ENCODE data around the gene DPP3.
"Not testable (repeated sequence)": the region's sequence is repeated elsewhere in the genome, so short reads cannot be mapped to it uniquely, and the experiment has no call there.

Gene DPP3, protein sequence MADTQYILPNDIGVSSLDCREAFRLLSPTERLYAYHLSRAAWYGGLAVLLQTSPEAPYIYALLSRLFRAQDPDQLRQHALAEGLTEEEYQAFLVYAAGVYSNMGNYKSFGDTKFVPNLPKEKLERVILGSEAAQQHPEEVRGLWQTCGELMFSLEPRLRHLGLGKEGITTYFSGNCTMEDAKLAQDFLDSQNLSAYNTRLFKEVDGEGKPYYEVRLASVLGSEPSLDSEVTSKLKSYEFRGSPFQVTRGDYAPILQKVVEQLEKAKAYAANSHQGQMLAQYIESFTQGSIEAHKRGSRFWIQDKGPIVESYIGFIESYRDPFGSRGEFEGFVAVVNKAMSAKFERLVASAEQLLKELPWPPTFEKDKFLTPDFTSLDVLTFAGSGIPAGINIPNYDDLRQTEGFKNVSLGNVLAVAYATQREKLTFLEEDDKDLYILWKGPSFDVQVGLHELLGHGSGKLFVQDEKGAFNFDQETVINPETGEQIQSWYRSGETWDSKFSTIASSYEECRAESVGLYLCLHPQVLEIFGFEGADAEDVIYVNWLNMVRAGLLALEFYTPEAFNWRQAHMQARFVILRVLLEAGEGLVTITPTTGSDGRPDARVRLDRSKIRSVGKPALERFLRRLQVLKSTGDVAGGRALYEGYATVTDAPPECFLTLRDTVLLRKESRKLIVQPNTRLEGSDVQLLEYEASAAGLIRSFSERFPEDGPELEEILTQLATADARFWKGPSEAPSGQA

DNA sequence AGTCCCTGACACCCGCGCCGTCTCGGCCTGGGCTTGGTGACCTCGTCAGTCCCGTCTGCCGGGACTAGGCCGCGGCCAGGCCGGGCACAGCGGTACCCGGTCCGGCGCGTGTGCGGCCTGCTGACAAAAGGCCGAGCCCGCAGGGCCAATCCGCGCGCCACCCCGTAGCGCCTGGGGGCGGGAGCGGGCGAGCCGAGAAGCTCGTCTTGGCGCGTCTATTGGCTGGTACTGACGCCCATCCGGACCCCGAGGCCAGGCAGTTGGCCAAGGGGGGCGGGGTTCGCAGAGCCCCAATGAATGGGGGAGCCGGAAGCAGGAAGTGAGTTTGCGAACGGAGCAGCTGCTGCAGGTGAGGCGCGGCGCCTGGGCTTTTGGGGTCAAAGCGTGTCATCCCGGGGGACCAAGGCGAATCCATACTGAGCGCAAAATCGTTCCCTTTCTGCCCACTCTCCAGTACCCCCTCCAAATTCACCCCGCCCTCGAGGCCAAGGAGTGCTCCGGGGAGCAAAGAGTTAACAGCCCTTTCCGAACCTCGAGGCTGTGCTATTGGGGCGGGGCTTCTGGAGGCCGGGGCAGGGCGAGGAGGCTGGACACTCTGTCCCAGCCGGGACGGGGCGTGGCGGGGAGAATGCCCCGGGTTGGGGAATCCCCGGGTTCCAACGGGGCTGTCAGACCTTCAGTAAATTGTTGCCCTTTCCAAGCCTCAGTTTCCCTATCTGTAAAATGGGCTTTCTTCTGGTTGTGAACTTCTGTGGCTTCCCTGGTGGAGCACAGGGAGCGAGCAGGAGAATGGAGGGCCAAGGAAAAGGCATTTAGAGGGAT is at the start of gene DPP3:
Gene DPP3, plus strand, starts transcription at position 318 of the 822 bp plus-strand sequence. CDS start 1,767 bp downstream, outside the sequence.
- peak; percentile 88 to 89 for DNase-seq (ENCODE audit: low read depth in 2 of 2)

DNA sequence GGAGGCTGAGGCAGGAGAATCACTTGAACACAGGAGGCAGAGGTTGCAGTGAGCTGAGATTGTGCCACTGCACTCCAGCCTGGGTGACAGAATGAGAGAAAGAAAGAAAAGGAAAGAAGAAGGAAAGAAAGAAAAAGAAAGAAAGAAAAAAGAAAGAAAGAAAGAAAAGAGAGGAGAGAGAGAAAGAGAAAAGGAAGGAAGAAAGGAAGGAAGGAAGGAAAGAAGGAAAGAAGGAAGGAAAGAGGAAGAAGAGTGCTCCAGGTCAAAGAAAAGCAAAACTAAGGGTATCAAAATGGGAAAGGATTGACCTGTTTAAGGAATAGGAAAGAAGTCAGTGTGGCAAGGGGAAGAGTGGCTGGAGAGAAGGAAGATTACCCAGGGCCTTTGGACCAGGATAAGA is 48.9 kb upstream of the DPP3 start:
- DNase-seq (ENCODE audit: low read depth in 2 of 2): not testable (repeated sequence)

DNA sequence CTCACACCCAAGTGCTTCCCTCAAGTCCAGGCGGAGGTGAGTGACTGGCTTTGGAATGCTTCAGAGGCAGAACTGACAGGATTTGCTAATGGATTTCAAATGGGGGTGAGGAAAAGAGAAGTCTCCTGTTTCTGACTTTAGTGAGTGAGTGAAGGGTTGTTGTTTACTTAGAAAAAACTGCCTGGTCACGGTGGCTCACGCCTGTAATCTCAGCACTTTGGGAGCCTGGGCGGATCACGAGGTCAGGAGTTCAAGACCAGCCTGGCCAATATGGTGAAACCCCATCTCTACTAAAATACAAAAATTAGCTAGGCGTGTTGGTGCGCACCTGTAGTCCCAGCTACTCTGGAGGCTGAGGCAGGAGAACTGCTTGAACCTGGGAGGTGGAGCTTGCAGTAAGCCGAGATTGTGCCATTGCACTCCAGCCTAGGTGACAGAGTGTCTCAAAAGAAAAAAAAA is 48.3 kb upstream of the DPP3 start:
- DNase-seq (ENCODE audit: low read depth in 2 of 2): not testable (repeated sequence)

DNA sequence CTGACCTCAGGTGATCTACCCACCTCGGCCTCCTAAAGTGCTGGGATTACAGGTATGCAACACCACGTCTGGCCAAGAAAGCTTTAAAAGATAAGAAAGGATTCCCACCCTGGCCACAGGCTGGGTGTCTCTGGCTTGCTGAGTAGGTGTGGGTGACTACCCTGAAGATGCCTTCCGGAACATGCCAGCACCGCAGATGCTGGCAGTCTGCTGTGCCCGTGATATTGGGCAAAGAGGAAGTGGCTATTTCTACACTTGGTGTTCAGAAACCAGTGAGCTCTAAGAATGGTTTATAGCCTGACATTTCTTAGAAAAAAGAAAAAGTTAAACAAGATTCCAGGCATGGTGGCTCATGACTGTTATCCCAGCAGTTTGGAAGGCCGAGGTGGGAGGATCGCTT is 47.6 kb upstream of the DPP3 start:
- DNase-seq (ENCODE audit: low read depth in 2 of 2): no peak

DNA sequence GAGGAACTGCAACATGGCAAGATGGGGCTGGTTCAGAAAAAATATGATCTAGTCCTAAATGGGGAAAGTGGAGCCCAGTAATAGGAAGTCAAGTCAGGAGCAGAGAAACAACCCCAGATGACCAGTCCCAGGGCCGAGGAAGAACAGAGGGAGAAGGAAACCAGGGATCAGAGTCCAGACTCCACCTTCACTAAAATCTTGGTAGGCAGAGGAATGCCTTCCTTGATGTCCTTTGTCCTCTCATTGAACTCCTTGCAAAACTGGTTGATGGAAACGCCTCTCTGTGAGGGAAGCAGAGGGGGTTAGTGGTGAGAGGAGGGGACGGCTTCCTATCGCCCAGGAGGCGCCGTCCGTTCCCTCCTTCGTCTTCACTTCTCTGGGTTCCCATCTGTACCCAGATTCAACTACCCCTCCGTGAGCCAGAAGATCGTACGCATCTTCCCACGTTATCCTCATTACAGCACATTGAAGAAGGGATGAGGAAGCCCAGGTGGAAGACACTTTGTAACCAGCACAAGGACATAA is 42.2 kb upstream of the DPP3 start:
- DNase-seq (ENCODE audit: low read depth in 2 of 2): no peak

DNA sequence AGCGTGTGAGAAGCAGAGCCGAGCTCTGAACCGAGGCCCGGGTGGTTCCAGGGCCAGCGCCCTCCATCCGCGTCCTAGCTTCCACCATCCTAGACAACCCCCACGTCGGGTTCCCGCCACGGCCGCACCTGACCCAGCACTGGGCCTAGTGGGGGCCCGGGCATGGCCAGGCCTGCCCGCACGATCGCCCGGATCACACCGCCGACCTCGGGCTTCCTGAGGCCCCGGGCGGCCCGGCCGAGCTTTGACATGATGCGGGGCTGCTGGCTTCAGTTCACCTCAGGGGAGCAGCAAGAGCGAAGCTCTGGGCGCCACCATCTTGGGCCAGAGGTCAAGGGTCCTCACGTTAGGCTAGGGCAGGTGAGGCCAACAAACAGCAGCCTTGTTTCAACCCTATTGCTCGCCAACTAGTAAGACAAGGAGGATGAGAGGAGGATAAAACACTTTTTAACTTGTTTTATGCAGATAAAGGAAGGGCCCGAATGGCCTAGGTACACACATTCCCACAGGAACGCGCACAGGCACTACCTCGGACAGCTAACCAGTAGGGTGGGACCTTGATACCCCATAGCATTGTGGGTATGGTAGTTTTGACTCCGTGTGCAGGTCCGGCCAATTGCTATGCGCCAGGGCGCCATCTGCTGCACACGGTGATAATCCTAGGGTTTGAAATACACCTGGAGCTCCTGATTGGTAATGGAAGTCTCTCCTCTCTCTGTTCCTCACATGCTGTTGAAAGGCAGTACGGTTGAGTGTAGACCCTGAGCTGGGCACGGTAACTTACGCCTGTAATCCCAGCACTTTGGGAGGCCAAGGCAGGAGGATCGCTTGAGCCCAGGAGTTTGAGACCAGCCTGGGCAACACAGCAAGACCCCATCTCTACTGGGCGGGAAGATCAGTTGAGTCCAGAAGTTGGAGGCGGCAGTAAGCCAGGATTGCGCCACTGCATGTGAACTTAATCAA is 41.4 kb upstream of the DPP3 start, which contains the start of gene MRPL11:
Gene MRPL11, minus strand, starts transcription at position 345 of the 963 bp plus-strand sequence. Its CDS starts 94 bp downstream, at position 251.
- peak; percentile 70 to 72 for DNase-seq (ENCODE audit: low read depth in 2 of 2)

DNA sequence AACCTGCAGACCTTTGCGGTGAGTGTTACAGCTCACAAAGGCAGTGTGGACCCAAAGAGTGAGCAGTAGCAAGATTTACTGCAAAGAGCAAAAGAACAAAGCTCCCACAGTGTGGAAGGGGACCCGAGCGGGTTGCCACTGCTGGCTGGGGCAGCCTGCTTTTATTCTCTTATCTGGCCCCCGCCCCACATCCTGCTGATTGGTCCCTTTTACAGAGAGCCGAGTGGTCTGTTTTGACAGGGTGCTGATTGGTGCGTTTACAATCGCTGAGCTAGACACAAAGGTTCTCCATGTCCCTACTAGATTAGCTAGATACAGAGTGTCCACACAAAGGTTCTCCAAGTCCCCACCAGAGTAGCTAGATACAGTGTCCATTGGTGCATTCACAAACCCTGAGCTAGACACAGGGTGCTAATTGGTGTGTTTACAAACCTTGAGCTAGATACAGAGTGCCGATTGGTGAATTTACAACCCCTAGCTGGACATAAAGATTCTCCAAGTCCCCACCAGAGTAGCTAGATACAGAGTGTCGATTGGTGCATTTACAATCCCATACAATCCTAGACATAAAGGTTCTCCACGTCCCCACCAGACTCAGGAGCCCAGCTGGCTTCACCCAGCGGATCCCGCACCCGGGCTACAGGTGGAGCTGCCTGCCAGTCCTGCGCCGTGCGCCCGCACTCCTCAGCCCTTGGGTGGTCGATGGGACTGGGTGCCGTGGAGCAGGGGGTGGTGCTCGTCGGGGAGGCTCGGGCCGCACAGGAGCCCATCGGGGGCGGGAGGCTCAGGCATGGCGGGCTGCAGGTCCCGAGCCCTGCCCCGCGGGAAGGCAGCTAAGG is 39.9 kb upstream of the DPP3 start:
- DNase-seq (ENCODE audit: low read depth in 2 of 2): not testable (repeated sequence)

DNA sequence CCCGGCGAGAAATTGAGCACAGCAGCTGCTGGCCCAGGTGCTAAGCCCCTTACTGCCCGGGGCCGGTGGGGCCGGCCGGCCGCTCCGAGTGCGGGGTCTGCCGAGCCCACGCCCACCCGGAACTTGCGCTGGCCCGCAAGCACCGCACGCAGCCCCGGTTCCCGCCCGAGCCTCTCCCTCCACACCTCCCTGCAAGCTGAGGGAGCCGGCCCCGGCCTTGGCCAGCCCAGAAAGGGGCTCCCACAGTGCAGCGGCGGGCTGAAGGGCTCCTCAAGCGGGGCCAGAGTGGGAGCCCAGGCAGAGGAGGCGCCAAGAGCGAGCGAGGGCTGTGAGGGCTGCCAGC is 39.3 kb upstream of the DPP3 start:
- not testable (repeated sequence) for DNase-seq (ENCODE audit: low read depth in 2 of 2)

DNA sequence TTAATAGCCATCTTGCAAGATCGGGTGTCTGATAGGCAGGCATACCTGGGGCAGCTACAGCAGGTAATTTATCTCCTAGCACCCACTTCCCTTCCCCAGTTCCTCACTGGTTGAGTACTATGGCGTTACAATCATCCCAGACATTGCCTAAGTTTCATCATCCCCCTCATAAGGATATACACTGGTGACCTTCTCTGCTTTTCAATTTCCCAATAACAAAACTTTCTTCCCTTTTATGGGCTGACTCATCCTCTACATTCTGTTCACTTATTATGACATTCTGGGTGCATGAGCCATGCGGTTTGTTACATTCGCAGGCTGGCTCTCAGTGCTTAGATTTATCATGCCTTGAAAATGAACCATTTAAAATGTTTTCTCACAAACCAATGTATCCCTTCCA is 36.6 kb upstream of the DPP3 start:
- DNase-seq (ENCODE audit: low read depth in 2 of 2): no peak

DNA sequence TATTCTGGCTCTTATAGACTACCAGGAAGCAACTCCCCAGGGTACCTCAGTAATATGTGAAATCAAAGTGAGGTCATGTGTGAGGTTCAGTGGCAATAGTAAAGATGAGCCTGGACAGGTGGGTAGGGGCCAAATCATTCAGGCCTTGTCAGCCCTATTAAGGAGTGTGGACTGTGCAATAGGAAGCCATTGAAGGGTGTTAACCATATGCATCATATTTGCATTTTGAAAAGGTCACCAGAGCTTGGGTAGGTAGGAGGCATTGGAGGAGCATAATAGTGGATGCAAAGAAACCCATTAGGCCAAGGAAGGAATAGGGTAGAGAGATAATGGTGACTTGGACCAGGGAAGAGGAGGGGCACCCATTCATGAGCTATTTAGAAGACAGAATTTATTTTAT is 33.2 kb upstream of the DPP3 start:
- no peak for DNase-seq (ENCODE audit: low read depth in 2 of 2)

DNA sequence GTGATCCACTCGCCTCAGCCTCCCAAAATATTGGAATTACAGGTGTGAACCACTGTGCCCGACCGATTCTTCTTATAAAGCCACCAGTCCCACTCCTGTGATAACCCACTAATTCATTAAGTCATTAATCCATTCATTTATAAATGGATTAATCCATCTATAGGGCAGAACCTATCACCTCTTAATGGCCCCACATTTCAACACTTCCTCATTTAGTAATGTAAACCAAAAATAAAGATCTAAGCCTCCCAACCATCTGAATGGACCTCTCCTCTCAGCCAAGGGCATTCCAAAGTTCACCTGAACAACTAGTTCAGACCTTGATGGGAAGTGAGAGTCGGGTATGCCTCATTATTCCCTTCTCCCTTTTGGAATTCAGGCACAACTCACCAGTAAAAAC is 31.7 kb upstream of the DPP3 start:
- no peak for DNase-seq (ENCODE audit: low read depth in 2 of 2)

DNA sequence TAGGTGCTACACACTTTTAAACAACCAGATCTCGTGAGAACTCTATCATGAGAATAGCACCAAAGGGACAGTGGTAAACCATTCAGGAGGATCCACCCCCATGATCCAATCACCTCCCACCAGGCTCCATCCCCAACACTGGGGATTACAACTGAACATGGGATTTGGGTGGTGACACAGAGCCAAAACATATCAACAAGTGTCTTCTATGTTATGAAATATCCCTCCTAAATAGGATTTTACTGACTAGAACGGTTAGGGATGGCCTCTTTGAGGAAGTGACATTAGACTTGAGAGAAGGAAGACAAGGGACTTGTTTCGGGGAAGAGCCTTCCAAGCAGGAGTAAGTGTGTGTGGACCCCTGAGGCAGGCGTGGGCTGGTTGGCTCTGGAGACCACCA is 29.7 kb upstream of the DPP3 start:
- DNase-seq (ENCODE audit: low read depth in 2 of 2): no peak

DNA sequence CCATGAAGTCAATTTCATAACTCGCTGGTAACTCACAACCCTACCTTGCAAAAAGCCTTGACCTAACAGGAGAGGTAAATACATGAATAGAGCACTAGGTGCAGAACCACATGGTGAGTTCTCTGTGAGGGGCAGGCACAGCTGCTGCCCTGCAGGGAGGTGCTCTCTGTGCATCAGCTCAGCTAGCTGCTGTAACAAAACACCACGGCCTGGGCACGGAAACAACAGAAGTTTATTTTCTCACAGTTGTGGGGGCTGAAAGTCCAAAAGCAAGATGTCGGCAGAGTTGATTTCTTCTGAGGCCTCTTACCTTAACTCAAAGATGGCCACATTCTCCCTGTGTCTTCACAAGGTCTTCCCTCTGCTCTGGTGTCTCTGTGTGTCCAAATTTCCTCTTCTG is 28.6 kb upstream of the DPP3 start:
- DNase-seq (ENCODE audit: low read depth in 2 of 2): no peak

DNA sequence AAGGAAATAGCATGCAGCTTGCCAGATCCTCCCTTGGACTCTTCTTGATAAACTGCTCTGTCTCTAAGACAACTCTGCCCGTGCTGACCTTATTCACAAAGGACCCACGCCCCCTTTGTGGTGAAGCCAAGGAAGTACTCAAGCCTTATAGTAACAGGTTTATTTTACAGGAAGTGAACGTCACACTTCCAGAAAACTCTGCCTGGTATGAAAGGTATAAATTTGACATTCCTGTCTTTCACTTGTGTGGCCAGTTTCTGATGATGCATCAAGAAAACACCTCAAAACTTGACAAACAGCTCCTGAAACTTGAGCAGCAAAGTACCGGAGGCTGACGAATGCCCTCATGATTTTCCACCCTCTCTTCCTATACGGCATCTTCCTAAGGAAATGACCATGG is 26.0 kb upstream of the DPP3 start:
- no peak for DNase-seq (ENCODE audit: low read depth in 2 of 2)

DNA sequence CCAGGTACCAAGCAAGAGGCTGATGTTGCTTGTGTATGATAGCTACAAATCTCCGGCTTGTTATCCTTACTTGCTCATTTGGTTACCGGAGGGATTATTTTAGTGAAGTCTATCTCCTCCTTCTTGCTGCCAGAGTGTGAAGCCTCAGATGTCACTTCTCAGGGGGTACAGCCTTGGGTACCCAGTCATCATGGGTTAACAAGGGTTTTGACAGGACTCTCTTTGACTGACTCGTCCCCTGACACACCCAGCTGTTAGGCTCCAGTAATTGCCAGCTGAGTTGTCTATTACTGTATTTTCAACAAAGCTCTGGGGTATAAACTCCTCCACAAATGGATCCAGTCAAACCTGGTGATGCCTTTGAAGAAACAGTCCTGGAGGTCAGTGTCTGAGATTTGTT is 25.4 kb upstream of the DPP3 start:
- no peak for DNase-seq (ENCODE audit: low read depth in 2 of 2)

DNA sequence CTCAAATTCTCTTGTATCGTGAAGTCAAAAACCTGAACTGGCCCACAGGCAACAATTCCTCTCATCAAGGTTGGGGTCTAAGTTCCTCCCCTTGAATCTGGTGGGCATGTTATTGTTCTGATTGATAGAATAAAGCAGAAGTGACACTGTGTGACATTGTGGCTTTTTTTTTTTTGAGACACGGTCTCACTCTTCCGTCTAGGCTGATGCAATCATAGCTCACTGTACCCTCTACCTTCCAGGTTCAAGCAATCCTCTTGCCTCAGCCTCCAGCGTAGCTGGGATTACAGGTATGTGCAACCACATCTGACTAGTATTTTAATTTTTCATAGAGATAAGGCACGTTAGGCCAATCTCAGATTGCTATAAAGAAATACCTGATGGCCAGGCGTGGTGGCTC is 22.4 kb upstream of the DPP3 start:
- no peak for DNase-seq (ENCODE audit: low read depth in 2 of 2)

DNA sequence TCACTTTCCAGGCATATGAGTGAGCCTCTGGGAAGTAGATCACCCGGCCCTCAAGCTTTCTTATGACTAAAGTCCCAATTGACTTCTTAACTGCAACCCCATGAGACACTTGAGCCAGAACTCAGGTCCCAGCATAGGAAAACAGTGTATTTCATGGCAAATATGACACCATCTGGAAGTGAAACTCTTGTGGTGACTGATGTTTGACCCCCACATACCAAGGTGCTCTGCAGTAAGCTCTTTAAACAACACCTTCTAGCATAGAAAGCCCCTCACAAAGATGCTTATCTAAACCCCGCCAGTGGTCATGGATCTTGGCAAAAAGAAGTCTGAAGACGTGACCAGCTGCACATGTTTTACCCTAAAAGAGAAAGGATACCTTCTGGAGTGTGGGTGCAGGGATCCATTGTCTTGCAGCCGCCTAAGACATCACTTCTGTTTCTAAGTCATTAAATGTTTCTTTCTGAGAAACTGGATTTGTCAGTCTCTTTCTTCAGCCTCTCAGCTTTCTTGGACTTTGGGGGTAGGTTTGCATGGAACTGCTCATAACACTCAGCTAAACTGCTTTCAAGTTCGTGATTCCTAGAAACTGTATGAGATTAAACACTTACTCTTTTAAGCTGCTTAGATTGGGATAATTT is 21.0 kb upstream of the DPP3 start:
- no peak for DNase-seq (ENCODE audit: low read depth in 2 of 2)

DNA sequence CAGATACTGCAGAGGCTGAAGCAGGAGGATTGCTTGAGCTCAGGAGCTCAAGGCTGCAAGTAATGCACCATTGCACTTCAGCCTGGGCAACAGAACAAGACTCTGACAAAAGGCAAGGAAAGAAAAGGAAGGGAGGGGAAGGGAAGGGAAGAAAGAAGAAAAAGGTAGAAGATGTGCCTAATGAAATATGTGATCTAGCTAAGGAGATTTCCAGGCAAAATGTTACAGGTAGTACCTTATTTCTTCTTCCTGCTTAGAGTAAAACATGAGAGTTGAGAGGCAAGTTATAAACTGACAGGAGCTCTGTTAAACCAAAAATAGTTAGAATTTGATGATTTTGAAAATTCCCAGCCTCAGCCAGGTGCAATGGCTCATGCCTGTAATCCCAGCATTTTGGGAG is 18.2 kb upstream of the DPP3 start:
- no peak for DNase-seq (ENCODE audit: low read depth in 2 of 2)

DNA sequence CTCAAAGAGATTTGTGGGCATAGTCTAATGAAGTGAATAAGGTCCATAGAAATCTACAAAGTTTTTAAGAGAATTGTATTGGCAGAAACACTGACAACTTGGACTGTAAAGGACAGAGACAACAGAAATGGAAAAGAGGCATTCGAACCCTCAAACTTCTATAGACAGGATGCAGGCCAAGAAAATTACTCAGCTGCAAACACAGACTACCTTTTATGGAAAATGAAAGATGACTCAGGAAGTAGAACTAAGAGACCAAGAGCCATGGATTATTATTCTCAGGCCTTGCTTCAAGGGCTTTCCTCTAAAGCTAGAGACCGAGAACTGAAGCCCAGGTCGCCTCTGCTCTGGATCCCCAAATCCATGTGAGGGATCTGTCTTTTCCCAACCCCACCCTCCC is 17.3 kb upstream of the DPP3 start:
- no peak for DNase-seq (ENCODE audit: low read depth in 2 of 2)

All from stimulated activated CD8-positive, alpha-beta memory T cell treated with anti-CD3 and anti-CD28 coated beads, Interleukin-7, amount 100 ng/mL, for 1 hour (primary cell).